Activated T-helper 2 cell treated with anti-CD3 and anti-CD28 coated beads, Interferon-gamma antibody, Interleukin-2, Interleukin-4, amounts not matched to agents 10 μg/mL and 5 μg/mL and 100 μg/mL, durations not matched to agents 14 hours and 24 hours and 36 hours (primary cell): ENCODE results near the gene TMEM11. TPM values are rescaled to one million over a fixed set of nuclear protein-coding genes. Genes with fewer than 3 reads are reported as not detected.

Source experiments
- DNase-seq: peaks from one replicate; pipeline ENCODE4 v3.0.0; 2021; ENCODE audit warnings: low spot score
- H3K27ac Mint-ChIP-seq: one replicate; pipeline ENCODE4 v1.8.0; 2021; ENCODE audit warnings: mixed read lengths
- H3K27me3 Mint-ChIP-seq: one replicate; pipeline ENCODE4 v1.8.0; 2021; ENCODE audit warnings: low read depth, mixed read lengths
- H3K36me3 Mint-ChIP-seq: one replicate; pipeline ENCODE4 v1.8.0; 2021; ENCODE audit warnings: low read depth, mixed read lengths
- H3K4me1 Mint-ChIP-seq: one replicate; pipeline ENCODE4 v1.8.0; 2021; ENCODE audit warnings: low read depth, mixed read lengths
- H3K4me3 Mint-ChIP-seq: one replicate; pipeline ENCODE4 v1.8.0; 2021; ENCODE audit warnings: low read depth, mild to moderate bottlenecking, moderate library complexity, mixed read lengths
- H3K9me3 Mint-ChIP-seq: one replicate; pipeline ENCODE4 v1.8.0; 2021; ENCODE audit warnings: mixed read lengths
- intact Hi-C: fragments of 100-400 bp; cut with micrococcal nuclease; formaldehyde crosslinking; loops from one replicate; pipeline ENCODE4 v1.15.1; 2023
- total RNA-seq: library from RNA; stranded (reverse); gene quantifications from 2 replicates; pipeline ENCODE4 v1.2.3, GENCODE V29; 2022

TMEM11 gene
- total RNA-seq, 1 donor from 2014 or later: 30.5 TPM

GRCh38 chr17:21249086-21249795, 35.3 kb upstream of the TMEM11 start:
- Mint-ChIP-seq H3K36me3 (no peaks in the 10 kb centered on the region), H3K27me3 (peaks cover 9% of the 10 kb centered on the region), H3K27ac (no peak overlapping the region), H3K4me3 (no peak overlapping the region), H3K9me3 (no peaks in the 10 kb centered on the region), H3K4me1 (peaks cover 4% of the 10 kb centered on the region)
- intact Hi-C loops: no loop called here
- no peak for DNase-seq

- Mint-ChIP-seq H3K27ac (no peak overlapping the region), H3K9me3 (no peaks in the 10 kb centered on the region), H3K27me3 (peaks cover 9% of the 10 kb centered on the region), H3K4me1 (peaks cover 1% of the 10 kb centered on the region), H3K4me3 (no peak overlapping the region), H3K36me3 (no peaks in the 10 kb centered on the region)
- DNase-seq: no peak
- intact Hi-C loops: no loop called here
Measured at GRCh38 chr17:21248500-21248899, 34.5 kb upstream of the TMEM11 start.

- Mint-ChIP-seq H3K36me3 (no peaks in the 10 kb centered on the region), H3K4me3 (no peak overlapping the region), H3K9me3 (no peaks in the 10 kb centered on the region), H3K27ac (no peak overlapping the region), H3K4me1 (no peaks in the 10 kb centered on the region), H3K27me3 (peaks cover 9% of the 10 kb centered on the region)
- intact Hi-C loops: no loop called here
- DNase-seq: no peak
Measured at GRCh38 chr17:21247552-21248258, 33.7 kb upstream of the TMEM11 start.

- no peaks in the 10 kb centered on the region for H3K4me1 Mint-ChIP-seq
- intact Hi-C loops: no loop called here
- no peak overlapping the region for H3K4me3 Mint-ChIP-seq
- H3K27ac Mint-ChIP-seq: no peak overlapping the region
- H3K9me3 Mint-ChIP-seq: no peaks in the 10 kb centered on the region
- no peak for DNase-seq
- peaks cover under 1% of the 10 kb centered on the region for H3K27me3 Mint-ChIP-seq
- no peaks in the 10 kb centered on the region for H3K36me3 Mint-ChIP-seq
Measured at GRCh38 chr17:21246698-21247097, 32.7 kb upstream of the TMEM11 start.

- H3K4me3 Mint-ChIP-seq: no peak overlapping the region
- no peak for DNase-seq
- no peaks in the 10 kb centered on the region for H3K4me1 Mint-ChIP-seq
- intact Hi-C loops: no loop called here
- no peaks in the 10 kb centered on the region for H3K27me3 Mint-ChIP-seq
- H3K27ac Mint-ChIP-seq: no peak overlapping the region
- no peaks in the 10 kb centered on the region for H3K9me3 Mint-ChIP-seq
- H3K36me3 Mint-ChIP-seq: no peaks in the 10 kb centered on the region
Measured at GRCh38 chr17:21245639-21246084, 31.7 kb upstream of the TMEM11 start.

GRCh38 chr17:21243516-21244303, 29.7 kb upstream of the TMEM11 start:
- no peaks in the 10 kb centered on the region for H3K9me3 Mint-ChIP-seq

GRCh38 chr17:21242780-21243515, 29.0 kb upstream of the TMEM11 start:
- Mint-ChIP-seq H3K36me3 (no peaks in the 10 kb centered on the region), H3K27ac (no peak overlapping the region), H3K4me3 (no peak overlapping the region), H3K9me3 (no peaks in the 10 kb centered on the region), H3K4me1 (no peaks in the 10 kb centered on the region), H3K27me3 (no peaks in the 10 kb centered on the region)
- intact Hi-C loops: no loop called here
- no peak for DNase-seq

More at GRCh38 chr17:21243516-21244303, 29.7 kb upstream of the TMEM11 start:
- intact Hi-C loops: no loop called here
- no peak for DNase-seq
- Mint-ChIP-seq H3K4me3 (no peak overlapping the region), H3K27ac (no peak overlapping the region), H3K27me3 (no peaks in the 10 kb centered on the region), H3K36me3 (no peaks in the 10 kb centered on the region), H3K4me1 (no peaks in the 10 kb centered on the region)

- H3K36me3 Mint-ChIP-seq: no peaks in the 10 kb centered on the region
- no peak overlapping the region for H3K4me3 Mint-ChIP-seq
- DNase-seq: no peak
- H3K4me1 Mint-ChIP-seq: no peaks in the 10 kb centered on the region
- H3K9me3 Mint-ChIP-seq: no peaks in the 10 kb centered on the region
- H3K27ac Mint-ChIP-seq: no peak overlapping the region
- H3K27me3 Mint-ChIP-seq: no peaks in the 10 kb centered on the region
- intact Hi-C loops: no loop called here
Measured at GRCh38 chr17:21242026-21242697, 28.2 kb upstream of the TMEM11 start.

GRCh38 chr17:21241564-21241963, 27.6 kb upstream of the TMEM11 start:
- no peaks in the 10 kb centered on the region for H3K36me3 Mint-ChIP-seq
- intact Hi-C loops: no loop called here
- H3K27me3 Mint-ChIP-seq: no peaks in the 10 kb centered on the region
- H3K9me3 Mint-ChIP-seq: no peaks in the 10 kb centered on the region
- H3K4me1 Mint-ChIP-seq: no peaks in the 10 kb centered on the region
- no peak overlapping the region for H3K27ac Mint-ChIP-seq
- no peak for DNase-seq
- H3K4me3 Mint-ChIP-seq: no peak overlapping the region

- H3K36me3 Mint-ChIP-seq: no peaks in the 10 kb centered on the region
- no peaks in the 10 kb centered on the region for H3K27me3 Mint-ChIP-seq
- H3K9me3 Mint-ChIP-seq: no peaks in the 10 kb centered on the region
- H3K4me1 Mint-ChIP-seq: no peaks in the 10 kb centered on the region
- no peak overlapping the region for H3K4me3 Mint-ChIP-seq
- intact Hi-C loops: no loop called here
- DNase-seq: no peak
- no peak overlapping the region for H3K27ac Mint-ChIP-seq
Measured at GRCh38 chr17:21240369-21241055, 26.6 kb upstream of the TMEM11 start.

GRCh38 chr17:21239680-21240368, 25.9 kb upstream of the TMEM11 start:
- intact Hi-C loops: no loop called here
- H3K27ac Mint-ChIP-seq: no peak overlapping the region
- no peaks in the 10 kb centered on the region for H3K36me3 Mint-ChIP-seq
- no peaks in the 10 kb centered on the region for H3K4me1 Mint-ChIP-seq
- H3K27me3 Mint-ChIP-seq: no peaks in the 10 kb centered on the region
- no peak overlapping the region for H3K4me3 Mint-ChIP-seq
- no peaks in the 10 kb centered on the region for H3K9me3 Mint-ChIP-seq
- DNase-seq: no peak
